Measurements from ENCODE around the gene LMCD1.

LMCD1 gene

DNA sequence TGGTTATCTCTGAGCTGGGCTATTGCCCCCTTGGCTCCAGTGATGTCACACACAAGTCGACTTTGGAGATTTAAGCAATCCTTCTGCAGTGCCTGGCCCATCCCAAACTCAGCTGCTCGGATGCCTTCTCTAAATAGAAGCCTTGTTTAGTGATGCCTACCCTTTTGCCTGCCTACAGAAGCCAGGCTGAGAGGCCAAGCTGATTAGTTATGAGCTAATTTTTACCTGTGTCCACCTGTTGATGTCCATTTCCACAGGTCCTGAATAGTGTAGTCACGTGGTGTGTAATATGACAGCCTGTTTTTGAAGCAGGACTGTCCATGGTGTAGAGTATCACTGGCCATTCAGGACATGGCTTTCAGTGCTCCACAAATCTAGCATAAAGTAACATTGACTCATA lies 97.5 kb downstream of the LMCD1 start:
- TF ChIP-seq, protein P1, sequence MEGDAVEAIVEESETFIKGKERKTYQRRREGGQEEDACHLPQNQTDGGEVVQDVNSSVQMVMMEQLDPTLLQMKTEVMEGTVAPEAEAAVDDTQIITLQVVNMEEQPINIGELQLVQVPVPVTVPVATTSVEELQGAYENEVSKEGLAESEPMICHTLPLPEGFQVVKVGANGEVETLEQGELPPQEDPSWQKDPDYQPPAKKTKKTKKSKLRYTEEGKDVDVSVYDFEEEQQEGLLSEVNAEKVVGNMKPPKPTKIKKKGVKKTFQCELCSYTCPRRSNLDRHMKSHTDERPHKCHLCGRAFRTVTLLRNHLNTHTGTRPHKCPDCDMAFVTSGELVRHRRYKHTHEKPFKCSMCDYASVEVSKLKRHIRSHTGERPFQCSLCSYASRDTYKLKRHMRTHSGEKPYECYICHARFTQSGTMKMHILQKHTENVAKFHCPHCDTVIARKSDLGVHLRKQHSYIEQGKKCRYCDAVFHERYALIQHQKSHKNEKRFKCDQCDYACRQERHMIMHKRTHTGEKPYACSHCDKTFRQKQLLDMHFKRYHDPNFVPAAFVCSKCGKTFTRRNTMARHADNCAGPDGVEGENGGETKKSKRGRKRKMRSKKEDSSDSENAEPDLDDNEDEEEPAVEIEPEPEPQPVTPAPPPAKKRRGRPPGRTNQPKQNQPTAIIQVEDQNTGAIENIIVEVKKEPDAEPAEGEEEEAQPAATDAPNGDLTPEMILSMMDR (IDR thresholded peaks at IDR 0.05; ENCODE audit: extremely low read depth, missing control alignments), result no peak
- DNase-seq (ENCODE audit: low spot score), result no peak

DNA sequence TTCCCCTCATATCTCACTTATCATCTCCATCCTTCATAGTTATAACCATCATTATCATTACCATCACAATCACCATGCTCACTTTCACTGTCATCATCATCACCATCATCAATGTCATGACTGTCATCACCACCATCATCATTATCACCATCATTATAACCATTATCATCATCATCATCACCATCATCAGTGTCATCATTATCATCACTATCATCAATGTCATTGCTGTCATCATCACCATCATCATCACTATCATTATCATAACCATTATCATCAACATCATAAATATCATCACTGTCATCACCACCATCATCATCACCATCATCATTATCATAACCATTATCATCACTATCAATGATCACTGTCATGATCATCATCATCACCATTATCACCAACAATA lies 98.8 kb downstream of the LMCD1 start:
- DNase-seq (ENCODE audit: low spot score), result no peak
- TF ChIP-seq, protein P1 (IDR thresholded peaks at IDR 0.05; ENCODE audit: extremely low read depth, missing control alignments), result no peak

DNA sequence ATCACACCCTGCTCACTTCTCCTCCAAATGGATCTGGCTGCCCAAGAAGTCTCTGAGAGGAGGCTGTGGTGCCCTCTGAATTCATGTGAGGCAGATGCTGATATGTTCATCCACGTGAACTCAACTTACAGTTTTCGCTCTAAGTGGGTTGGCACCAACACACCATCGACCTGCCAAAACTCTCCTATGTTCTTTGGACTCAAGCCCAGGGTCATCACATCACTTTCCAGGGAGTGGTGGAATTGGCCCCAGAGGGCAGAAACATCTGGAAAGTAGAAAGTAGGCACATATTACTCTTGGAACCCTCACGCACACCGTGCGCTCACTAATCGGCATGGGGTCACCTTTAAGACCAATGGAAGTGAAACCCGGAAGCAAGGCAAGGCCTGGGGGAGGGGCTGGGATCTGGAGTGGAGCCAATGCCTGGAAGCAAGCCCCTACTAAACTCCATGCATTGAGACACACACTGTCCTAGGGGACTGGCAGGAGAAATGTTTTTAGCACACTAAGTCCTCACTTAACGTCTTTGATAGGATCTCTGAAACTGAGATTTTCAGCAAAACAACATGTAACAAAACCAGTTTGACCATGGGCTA lies 101.6 kb downstream of the LMCD1 start:
- no peak for DNase-seq (ENCODE audit: low spot score)
- TF ChIP-seq, protein P1 (IDR thresholded peaks at IDR 0.05; ENCODE audit: extremely low read depth, missing control alignments), result no peak

DNA sequence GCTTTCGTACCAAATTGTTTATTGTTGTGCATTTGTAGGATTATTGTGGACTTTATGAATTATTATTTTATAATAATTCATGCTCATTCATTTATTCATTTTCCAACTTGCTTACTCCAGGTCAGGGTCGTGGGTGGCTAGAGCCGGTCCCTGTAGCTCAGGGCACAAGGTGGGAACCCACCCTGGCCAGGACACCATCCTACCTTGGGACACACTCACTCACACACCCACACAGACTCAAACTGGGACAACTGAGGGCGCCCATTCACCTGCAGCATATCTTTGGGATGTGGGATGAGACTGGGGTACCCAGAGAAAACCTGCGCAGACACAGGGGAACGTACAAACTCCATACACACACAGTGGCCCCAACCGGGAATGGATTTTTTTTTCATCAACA lies 102.4 kb downstream of the LMCD1 start:
- TF ChIP-seq, protein P1 (IDR thresholded peaks at IDR 0.05; ENCODE audit: extremely low read depth, missing control alignments), result no peak
- no peak for DNase-seq (ENCODE audit: low spot score)

DNA sequence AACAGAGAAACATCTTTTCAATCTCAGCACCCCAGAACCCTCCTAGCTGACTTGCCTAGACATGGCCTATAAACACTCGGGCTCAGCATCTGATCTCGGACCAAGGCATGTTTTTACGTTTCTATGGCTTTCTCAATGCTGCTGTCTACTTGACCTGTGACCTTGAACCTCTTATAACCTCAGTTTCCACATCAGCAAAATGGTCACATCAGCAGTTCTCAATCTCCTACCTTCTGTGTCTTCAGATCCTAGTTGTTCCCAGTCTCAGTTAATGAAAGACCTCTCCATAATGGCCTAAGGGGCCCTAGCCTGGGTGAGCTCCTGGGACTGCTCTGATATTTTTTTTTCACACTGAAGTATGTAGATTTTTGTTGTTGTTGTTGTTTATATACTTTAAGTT lies 103.4 kb downstream of the LMCD1 start:
- TF ChIP-seq, protein P1 (IDR thresholded peaks at IDR 0.05; ENCODE audit: extremely low read depth, missing control alignments), result no peak
- DNase-seq (ENCODE audit: low spot score), result no peak

DNA sequence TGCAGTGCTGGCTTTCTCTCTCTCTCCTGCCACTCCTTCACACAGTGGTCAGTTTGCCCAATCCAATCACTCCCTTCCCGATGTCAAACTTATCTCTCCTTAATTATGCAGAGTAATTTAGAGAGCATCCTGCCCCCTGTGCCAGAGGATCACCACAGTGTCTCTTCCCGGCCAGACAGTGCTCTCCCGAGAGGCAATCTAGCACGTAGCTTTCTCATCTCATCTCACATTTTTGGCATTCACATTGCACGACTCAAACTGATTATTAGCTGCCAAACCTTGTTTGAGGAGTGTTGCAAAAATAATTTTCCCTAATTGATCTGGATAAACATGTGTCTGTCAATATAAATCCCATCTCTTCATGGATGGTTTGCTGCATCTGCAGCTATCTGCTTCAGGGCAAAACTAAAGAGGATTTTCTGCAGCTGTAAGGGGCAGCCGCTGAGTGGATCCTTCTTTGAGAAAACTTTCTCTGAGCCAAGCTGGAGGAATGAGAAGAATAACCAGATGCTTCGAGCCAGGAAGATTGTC lies 105.1 kb downstream of the LMCD1 start:
- DNase-seq (ENCODE audit: low spot score), result no peak
- TF ChIP-seq, protein P1 (IDR thresholded peaks at IDR 0.05; ENCODE audit: extremely low read depth, missing control alignments), result no peak

DNA sequence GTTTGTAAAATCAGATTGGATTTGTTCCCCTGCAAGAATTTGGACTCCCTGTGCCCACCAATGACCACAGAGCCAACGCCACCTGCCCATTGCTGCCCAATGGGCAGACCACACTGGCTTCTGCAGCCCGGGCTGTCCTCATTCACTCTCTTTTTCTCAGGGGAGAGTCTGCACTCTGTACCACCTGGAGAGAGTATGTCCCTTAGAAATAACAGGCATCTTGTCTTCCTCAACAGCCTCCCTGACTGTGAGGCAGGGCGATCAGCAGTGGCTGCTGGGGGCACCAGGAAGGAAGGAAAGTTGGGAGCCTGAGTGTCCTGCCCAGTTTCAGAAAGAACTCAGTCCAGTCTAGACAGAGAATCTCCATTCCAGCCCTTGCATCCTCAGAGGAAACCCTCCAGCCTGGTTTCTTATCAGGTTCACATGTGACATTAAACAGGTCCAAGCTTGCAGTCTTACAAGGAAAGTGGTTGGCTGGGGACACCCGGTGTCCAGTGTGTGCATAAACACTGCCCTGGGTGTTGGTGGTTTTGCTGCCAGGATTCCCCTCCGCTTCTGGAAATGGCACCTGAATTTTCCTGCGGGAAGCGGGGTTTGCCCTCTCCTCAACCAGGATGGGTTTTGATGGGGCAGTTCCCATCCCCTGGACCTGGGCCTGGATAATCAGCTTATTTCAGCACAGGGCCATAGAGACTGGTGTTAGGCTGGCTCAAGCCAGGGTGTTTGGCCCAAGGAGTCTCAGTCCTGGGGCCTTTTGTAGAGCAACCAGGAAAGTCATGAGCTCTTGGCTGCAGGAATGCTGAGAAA lies 105.8 kb downstream of the LMCD1 start:
- no peak for DNase-seq (ENCODE audit: low spot score)
- TF ChIP-seq, protein P1 (IDR thresholded peaks at IDR 0.05; ENCODE audit: extremely low read depth, missing control alignments), result no peak

Data from GM20000 (cell line).